GM23338 (cell line): ENCODE results near the gene FCHSD2. TPM values are rescaled to one million over a fixed set of nuclear protein-coding genes. Genes with fewer than 3 reads are reported as not detected.

Experiments
- ATAC-seq: fragments of 200-7000 bp; cut with Tn5 transposase; 3 replicates; pipeline ENCODE4 v1.9.1; 2020
- DNase-seq: peaks from one replicate; pipeline ENCODE4 v3.0.0-alpha.2; 2015; ENCODE audit warnings: low spot score
- H2AFZ ChIP-seq: fragments of 200-600 bp; sonication (generic); 2 replicates; pipeline ENCODE4 v1.8.0; 2016; ENCODE audit warnings: antibody characterized with exemption, mild to moderate bottlenecking, moderate library complexity
- H3F3A ChIP-seq: fragments of 200-600 bp; sonication (generic); replicated peaks from 2 replicates; pipeline ENCODE4 v1.8.0; 2017; ENCODE audit warnings: antibody characterized with exemption, mixed run types, low read depth
- H3K27ac ChIP-seq: fragments of 200-600 bp; sonication (generic); 2 replicates; pipeline ENCODE4 v1.6.1; 2016; ENCODE audit warnings: low read depth
- H3K27me3 ChIP-seq: fragments of 200-600 bp; sonication (generic); 2 replicates; pipeline ENCODE4 v1.8.0; 2016; ENCODE audit warnings: mild to moderate bottlenecking, mixed run types, moderate library complexity; ENCODE audit not compliant: insufficient read depth
- H3K36me3 ChIP-seq: fragments of 200-600 bp; sonication (generic); 2 replicates; pipeline ENCODE4 v1.8.0; 2016; ENCODE audit warnings: mild to moderate bottlenecking; ENCODE audit not compliant: insufficient read depth
- H3K4me1 ChIP-seq: fragments of 200-600 bp; sonication (generic); 2 replicates; pipeline ENCODE4 v1.8.0; 2016; ENCODE audit warnings: mild to moderate bottlenecking, moderate library complexity; ENCODE audit not compliant: insufficient read depth
- H3K4me2 ChIP-seq: fragments of 200-600 bp; sonication (generic); 2 replicates; pipeline ENCODE4 v1.7.1; 2017; ENCODE audit warnings: mixed run types
- H3K4me3 ChIP-seq: fragments of 200-600 bp; sonication (generic); 2 replicates; pipeline ENCODE4 v1.6.1; 2016; ENCODE audit warnings: mixed run types
- H3K79me2 ChIP-seq: fragments of 200-600 bp; sonication (generic); replicated peaks from 2 replicates; pipeline ENCODE4 v1.8.0; 2017; ENCODE audit warnings: mild to moderate bottlenecking; ENCODE audit not compliant: insufficient read depth
- H3K9me2 ChIP-seq: fragments of 200-600 bp; sonication (generic); 2 replicates; pipeline ENCODE4 v1.8.0; 2017; ENCODE audit not compliant: insufficient read depth
- H4K20me1 ChIP-seq: fragments of 200-600 bp; sonication (generic); replicated peaks from 2 replicates; pipeline ENCODE4 v1.8.0; 2017; ENCODE audit warnings: mild to moderate bottlenecking; ENCODE audit not compliant: insufficient read depth
- H3K27ac Mint-ChIP-seq: 2 replicates; pipeline ENCODE4 v1.8.0; 2020; ENCODE audit warnings: inconsistent platforms, mild to moderate bottlenecking, moderate library complexity, mixed read lengths
- H3K27me3 Mint-ChIP-seq: 3 replicates; pipeline ENCODE4 v1.8.0; 2022; ENCODE audit warnings: low read depth, mild to moderate bottlenecking, moderate library complexity, mixed read lengths, inconsistent platforms; ENCODE audit not compliant: insufficient read depth, poor library complexity
- H3K36me3 Mint-ChIP-seq: 3 replicates; pipeline ENCODE4 v1.8.0; 2021; ENCODE audit warnings: low read depth, mild to moderate bottlenecking, inconsistent platforms, moderate library complexity, mixed read lengths
- H3K4me1 Mint-ChIP-seq: 3 replicates; pipeline ENCODE4 v1.8.0; 2020; ENCODE audit warnings: mild to moderate bottlenecking, inconsistent platforms, mixed read lengths
- H3K4me3 Mint-ChIP-seq: 3 replicates; pipeline ENCODE4 v1.8.0; 2021; ENCODE audit warnings: moderate library complexity, mild to moderate bottlenecking, inconsistent platforms, mixed read lengths
- H3K9me3 Mint-ChIP-seq: 3 replicates; pipeline ENCODE4 v1.8.0; 2020; ENCODE audit warnings: moderate library complexity, mild to moderate bottlenecking, inconsistent platforms, mixed read lengths
- CREB1 ChIP-seq: fragments of 250-450 bp; sonication (Bioruptor Pico); IDR thresholded peaks from 2 replicates; pipeline ENCODE4 v1.5.0; 2020; ENCODE audit warnings: low read depth, mild to moderate bottlenecking, moderate library complexity
- ETS1 ChIP-seq: IDR thresholded peaks from 2 replicates; pipeline ENCODE4 v1.6.1; 2016; ENCODE audit warnings: antibody characterized with exemption
- EZH2phosphoT487 ChIP-seq: fragments of 200-600 bp; sonication (generic); IDR thresholded peaks from one replicate; pipeline ENCODE4 v1.8.1; 2018; ENCODE audit warnings: antibody characterized with exemption; ENCODE audit not compliant: unreplicated experiment
- JUNB ChIP-seq: IDR thresholded peaks from one replicate; pipeline ENCODE4 v1.6.1; 2016; ENCODE audit warnings: antibody characterized with exemption; ENCODE audit not compliant: unreplicated experiment
- POLR2AphosphoS5 ChIP-seq: IDR thresholded peaks from 2 replicates; pipeline ENCODE4 v1.6.1; 2016; ENCODE audit warnings: antibody characterized with exemption, low read depth
- REST ChIP-seq: IDR thresholded peaks from one replicate; pipeline ENCODE4 v1.6.1; 2018; ENCODE audit warnings: antibody characterized with exemption; ENCODE audit not compliant: unreplicated experiment
- STAT1 ChIP-seq: IDR thresholded peaks from one replicate; pipeline ENCODE4 v1.6.1; 2016; ENCODE audit warnings: antibody characterized with exemption; ENCODE audit not compliant: unreplicated experiment
- ZNF114 ChIP-seq: fragments of 250-450 bp; sonication (Bioruptor Pico); IDR thresholded peaks from 2 replicates; pipeline ENCODE4 v1.5.0; 2020; ENCODE audit warnings: mild to moderate bottlenecking, moderate library complexity
- polyA plus RNA-seq: library from polyadenylated mRNA; unstranded; fragments of >200 nt; fragmentation: Nextera tagmentation; extraction: Ambion mirVana; gene quantifications from 2 replicates; pipeline ENCODE4 v1.2.1, GENCODE V29; 2016
- total RNA-seq: library from RNA; depleted of rRNA; stranded (reverse); fragments of >200 nt; shearing (Covaris generic); gene quantifications from 2 replicates; pipeline ENCODE4 v1.2.3, GENCODE V29; 2014
- TF ChIP-seq, protein P1 (sequence below), 2 experiments: fragments of 200-600 bp in 1 of 2; sonication (generic) in 1 of 2; conservative IDR thresholded peaks; 2 replicates each; pipeline versions ENCODE4 v1.5.1 to v1.6.1; 2016 to 2017; ENCODE audit warnings: antibody characterized with exemption in 2 of 2, low read depth in 2 of 2, mild to moderate bottlenecking in 2 of 2, moderate library complexity in 1 of 2
- TF ChIP-seq, protein P2 (sequence below): fragments of 250-450 bp; sonication (Bioruptor Pico); IDR thresholded peaks from 2 replicates; pipeline ENCODE4 v1.5.0; 2020; ENCODE audit warnings: mild to moderate bottlenecking, moderate library complexity

Gene FCHSD2
- total and polyA plus RNA-seq, 2 experiments from 2014 or later, result 3.6 to 5.2 TPM

- TF ChIP-seq ETS1 (no peak), POLR2AphosphoS5 (no peak)
Measured at GRCh38 chr11:72954860-72955259, 187.3 kb downstream of the FCHSD2 start (continued).

DNA sequence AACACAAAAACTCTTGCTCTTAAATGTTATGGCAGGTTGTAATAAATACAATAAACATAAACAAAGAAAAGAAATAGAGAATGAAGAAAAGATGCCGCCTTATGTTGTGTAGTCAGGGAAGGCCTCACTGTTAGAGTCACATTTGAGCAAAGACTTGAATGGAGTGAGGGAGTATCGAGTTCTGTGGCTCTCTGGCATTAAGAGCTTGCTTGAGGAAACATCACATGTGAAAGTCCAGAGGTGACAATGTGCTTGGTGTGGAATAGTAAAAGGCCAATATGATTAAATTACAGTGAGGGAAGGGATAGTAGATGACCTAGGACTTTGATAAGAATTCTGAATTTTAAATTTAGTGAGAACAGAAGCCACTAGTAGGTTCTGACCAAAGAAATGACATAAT lies 188.5 kb downstream of the FCHSD2 start:
- TF ChIP-seq JUNB, result no peak
- TF ChIP-seq CREB1 (CRISPR knock-in tag), result no peak
- TF ChIP-seq STAT1, result no peak
- no peak for TF ChIP-seq REST
- no peak for TF ChIP-seq EZH2phosphoT487
- TF ChIP-seq, protein P1, sequence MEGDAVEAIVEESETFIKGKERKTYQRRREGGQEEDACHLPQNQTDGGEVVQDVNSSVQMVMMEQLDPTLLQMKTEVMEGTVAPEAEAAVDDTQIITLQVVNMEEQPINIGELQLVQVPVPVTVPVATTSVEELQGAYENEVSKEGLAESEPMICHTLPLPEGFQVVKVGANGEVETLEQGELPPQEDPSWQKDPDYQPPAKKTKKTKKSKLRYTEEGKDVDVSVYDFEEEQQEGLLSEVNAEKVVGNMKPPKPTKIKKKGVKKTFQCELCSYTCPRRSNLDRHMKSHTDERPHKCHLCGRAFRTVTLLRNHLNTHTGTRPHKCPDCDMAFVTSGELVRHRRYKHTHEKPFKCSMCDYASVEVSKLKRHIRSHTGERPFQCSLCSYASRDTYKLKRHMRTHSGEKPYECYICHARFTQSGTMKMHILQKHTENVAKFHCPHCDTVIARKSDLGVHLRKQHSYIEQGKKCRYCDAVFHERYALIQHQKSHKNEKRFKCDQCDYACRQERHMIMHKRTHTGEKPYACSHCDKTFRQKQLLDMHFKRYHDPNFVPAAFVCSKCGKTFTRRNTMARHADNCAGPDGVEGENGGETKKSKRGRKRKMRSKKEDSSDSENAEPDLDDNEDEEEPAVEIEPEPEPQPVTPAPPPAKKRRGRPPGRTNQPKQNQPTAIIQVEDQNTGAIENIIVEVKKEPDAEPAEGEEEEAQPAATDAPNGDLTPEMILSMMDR (conservative IDR thresholded peaks at IDR 0.05; ENCODE audit: low read depth in 2 of 2), result no peak
- TF ChIP-seq, protein P2, sequence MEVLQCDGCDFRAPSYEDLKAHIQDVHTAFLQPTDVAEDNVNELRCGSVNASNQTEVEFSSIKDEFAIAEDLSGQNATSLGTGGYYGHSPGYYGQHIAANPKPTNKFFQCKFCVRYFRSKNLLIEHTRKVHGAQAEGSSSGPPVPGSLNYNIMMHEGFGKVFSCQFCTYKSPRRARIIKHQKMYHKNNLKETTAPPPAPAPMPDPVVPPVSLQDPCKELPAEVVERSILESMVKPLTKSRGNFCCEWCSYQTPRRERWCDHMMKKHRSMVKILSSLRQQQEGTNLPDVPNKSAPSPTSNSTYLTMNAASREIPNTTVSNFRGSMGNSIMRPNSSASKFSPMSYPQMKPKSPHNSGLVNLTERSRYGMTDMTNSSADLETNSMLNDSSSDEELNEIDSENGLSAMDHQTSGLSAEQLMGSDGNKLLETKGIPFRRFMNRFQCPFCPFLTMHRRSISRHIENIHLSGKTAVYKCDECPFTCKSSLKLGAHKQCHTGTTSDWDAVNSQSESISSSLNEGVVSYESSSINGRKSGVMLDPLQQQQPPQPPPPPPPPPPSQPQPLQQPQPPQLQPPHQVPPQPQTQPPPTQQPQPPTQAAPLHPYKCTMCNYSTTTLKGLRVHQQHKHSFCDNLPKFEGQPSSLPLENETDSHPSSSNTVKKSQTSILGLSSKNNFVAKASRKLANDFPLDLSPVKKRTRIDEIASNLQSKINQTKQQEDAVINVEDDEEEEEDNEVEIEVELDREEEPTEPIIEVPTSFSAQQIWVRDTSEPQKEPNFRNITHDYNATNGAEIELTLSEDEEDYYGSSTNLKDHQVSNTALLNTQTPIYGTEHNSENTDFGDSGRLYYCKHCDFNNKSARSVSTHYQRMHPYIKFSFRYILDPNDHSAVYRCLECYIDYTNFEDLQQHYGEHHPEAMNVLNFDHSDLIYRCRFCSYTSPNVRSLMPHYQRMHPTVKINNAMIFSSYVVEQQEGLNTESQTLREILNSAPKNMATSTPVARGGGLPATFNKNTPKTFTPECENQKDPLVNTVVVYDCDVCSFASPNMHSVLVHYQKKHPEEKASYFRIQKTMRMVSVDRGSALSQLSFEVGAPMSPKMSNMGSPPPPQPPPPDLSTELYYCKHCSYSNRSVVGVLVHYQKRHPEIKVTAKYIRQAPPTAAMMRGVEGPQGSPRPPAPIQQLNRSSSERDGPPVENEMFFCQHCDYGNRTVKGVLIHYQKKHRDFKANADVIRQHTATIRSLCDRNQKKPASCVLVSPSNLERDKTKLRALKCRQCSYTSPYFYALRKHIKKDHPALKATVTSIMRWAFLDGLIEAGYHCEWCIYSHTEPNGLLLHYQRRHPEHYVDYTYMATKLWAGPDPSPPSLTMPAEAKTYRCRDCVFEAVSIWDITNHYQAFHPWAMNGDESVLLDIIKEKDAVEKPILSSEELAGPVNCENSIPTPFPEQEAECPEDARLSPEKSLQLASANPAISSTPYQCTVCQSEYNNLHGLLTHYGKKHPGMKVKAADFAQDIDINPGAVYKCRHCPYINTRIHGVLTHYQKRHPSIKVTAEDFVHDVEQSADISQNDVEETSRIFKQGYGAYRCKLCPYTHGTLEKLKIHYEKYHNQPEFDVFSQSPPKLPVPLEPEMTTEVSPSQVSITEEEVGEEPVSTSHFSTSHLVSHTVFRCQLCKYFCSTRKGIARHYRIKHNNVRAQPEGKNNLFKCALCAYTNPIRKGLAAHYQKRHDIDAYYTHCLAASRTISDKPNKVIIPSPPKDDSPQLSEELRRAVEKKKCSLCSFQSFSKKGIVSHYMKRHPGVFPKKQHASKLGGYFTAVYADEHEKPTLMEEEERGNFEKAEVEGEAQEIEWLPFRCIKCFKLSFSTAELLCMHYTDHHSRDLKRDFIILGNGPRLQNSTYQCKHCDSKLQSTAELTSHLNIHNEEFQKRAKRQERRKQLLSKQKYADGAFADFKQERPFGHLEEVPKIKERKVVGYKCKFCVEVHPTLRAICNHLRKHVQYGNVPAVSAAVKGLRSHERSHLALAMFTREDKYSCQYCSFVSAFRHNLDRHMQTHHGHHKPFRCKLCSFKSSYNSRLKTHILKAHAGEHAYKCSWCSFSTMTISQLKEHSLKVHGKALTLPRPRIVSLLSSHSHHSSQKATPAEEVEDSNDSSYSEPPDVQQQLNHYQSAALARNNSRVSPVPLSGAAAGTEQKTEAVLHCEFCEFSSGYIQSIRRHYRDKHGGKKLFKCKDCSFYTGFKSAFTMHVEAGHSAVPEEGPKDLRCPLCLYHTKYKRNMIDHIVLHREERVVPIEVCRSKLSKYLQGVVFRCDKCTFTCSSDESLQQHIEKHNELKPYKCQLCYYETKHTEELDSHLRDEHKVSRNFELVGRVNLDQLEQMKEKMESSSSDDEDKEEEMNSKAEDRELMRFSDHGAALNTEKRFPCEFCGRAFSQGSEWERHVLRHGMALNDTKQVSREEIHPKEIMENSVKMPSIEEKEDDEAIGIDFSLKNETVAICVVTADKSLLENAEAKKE, result no peak
- no peak for TF ChIP-seq POLR2AphosphoS5
- no peak for TF ChIP-seq ETS1
- no peak for TF ChIP-seq ZNF114 (CRISPR knock-in tag)
- Histone ChIP-seq H3K79me2 (no peaks in the 10 kb centered on the region), H3K4me2 (no peak overlapping the region), H4K20me1 (no peaks in the 10 kb centered on the region), H3F3A (no peaks in the 10 kb centered on the region), H2AFZ (no peak overlapping the region), H3K27me3 (no peaks in the 10 kb centered on the region), H3K36me3 (no peaks in the 10 kb centered on the region), H3K4me1 (no peaks in the 10 kb centered on the region), H3K4me3 (no peak overlapping the region), H3K27ac (no peak overlapping the region), H3K9me2 (0 out of 2 replicates have a peak, but pooled peaks cover 2% of the 10 kb centered on the region)
- no peaks in the 10 kb centered on the region for H3K36me3 Mint-ChIP-seq
- ATAC-seq (no peak), DNase-seq (no peak)
- no peaks in the 10 kb centered on the region for H3K9me3 Mint-ChIP-seq
- H3K27me3 Mint-ChIP-seq, result peaks cover 2% of the 10 kb centered on the region
- peaks cover 14% of the 10 kb centered on the region; the same call in 2 of the 3 replicates for H3K4me1 Mint-ChIP-seq
- H3K27ac Mint-ChIP-seq, result no peak overlapping the region
- no peak overlapping the region for H3K4me3 Mint-ChIP-seq
